K562 (cell line): ENCODE results near the gene CPE.

Experiments
- EP300 ChIP-seq: IDR thresholded peaks from 2 replicates; pipeline ENCODE4 v1.6.1; 2012; ENCODE audit warnings: low read length, improper control_type of control experiment
- JUN ChIP-seq, 2 experiments: sonication (generic) in 1 of 2; formaldehyde crosslinking in 1 of 2; IDR thresholded peaks; 2 replicates each; pipeline versions ENCODE4 v1.6.1 to v1.8.0; 2012 to 2022; ENCODE audit warnings: borderline replicate concordance in 2 of 2, mild to moderate bottlenecking in 2 of 2, improper control_type of control experiment in 1 of 2, low read depth in 1 of 2, low read length in 1 of 2, missing genetic modification reagents in 1 of 2
- NFYB ChIP-seq: IDR thresholded peaks from 2 replicates; pipeline ENCODE4 v1.6.1; 2011; ENCODE audit warnings: mild to moderate bottlenecking, moderate library complexity; ENCODE audit not compliant: insufficient read length; ENCODE audit errors: extremely low read depth
- SAFB2 ChIP-seq: fragments of 200-400 bp; formaldehyde crosslinking; IDR thresholded peaks from 2 replicates; pipeline ENCODE4 v1.6.1; 2018; ENCODE audit warnings: borderline replicate concordance, low read length, low read depth, moderate library complexity; ENCODE audit not compliant: severe bottlenecking
- YY1 ChIP-seq, 3 experiments: IDR thresholded peaks; 2 replicates each; pipeline ENCODE4 v1.6.1; 2011; ENCODE audit warnings: low read length in 2 of 3, mild to moderate bottlenecking in 2 of 3, moderate library complexity in 2 of 3, borderline replicate concordance in 1 of 3, control low read depth in 1 of 3, low read depth in 1 of 3; ENCODE audit not compliant: insufficient read depth in 3 of 3, insufficient replicate concordance in 2 of 3, control insufficient read depth in 1 of 3, insufficient read length in 1 of 3; ENCODE audit errors: extremely low read depth in 1 of 3
- ZNF140 ChIP-seq: fragments of 250-450 bp; sonication (Bioruptor Pico); IDR thresholded peaks from 2 replicates; pipeline ENCODE4 v1.8.0; 2021; ENCODE audit warnings: moderate library complexity, mild to moderate bottlenecking, inconsistent platforms
- ZNF274 ChIP-seq: IDR thresholded peaks from 2 replicates; pipeline ENCODE4 v1.6.1; 2011; ENCODE audit warnings: low read depth, mild to moderate bottlenecking, low read length, moderate library complexity, borderline replicate concordance
- TF ChIP-seq, protein P1 (sequence below): fragments of 450-650 bp; IDR thresholded peaks from 2 replicates; pipeline ENCODE4 v1.6.1; 2016; ENCODE audit warnings: borderline replicate concordance
- TF ChIP-seq, protein P2 (sequence below): fragments of 450-650 bp; IDR thresholded peaks from 2 replicates; pipeline ENCODE4 v1.6.1; 2016
- TF ChIP-seq, protein P3 (sequence below): conservative IDR thresholded peaks from 2 replicates; pipeline ENCODE4 v1.6.1; 2011; ENCODE audit warnings: low read depth, mild to moderate bottlenecking, low read length; ENCODE audit not compliant: control insufficient read depth
- TF ChIP-seq, protein P4 (sequence below): IDR thresholded peaks from 2 replicates; pipeline ENCODE4 v1.6.1; 2011; ENCODE audit warnings: borderline replicate concordance, low read depth, mild to moderate bottlenecking, moderate library complexity, low read length; ENCODE audit not compliant: insufficient read depth, poor library complexity, severe bottlenecking
- TF ChIP-seq, protein P5 (sequence below), 3 experiments: IDR thresholded peaks in 2 of 3; conservative IDR thresholded peaks in 1 of 3; 2 replicates each; pipeline ENCODE4 v1.5.1; 2011 to 2012; ENCODE audit warnings: low read length in 3 of 3, mild to moderate bottlenecking in 3 of 3, control low read depth in 2 of 3, improper control_type of control experiment in 1 of 3, inconsistent platforms in 1 of 3, low read depth in 1 of 3, mixed read lengths in 1 of 3, moderate library complexity in 1 of 3; ENCODE audit not compliant: insufficient read depth in 2 of 3
- TF ChIP-seq, protein P6 (sequence below): sonication (generic); formaldehyde crosslinking; IDR thresholded peaks from 2 replicates; pipeline ENCODE4 v1.8.0; 2023; ENCODE audit warnings: mild to moderate bottlenecking, missing genetic modification reagents

DNA sequence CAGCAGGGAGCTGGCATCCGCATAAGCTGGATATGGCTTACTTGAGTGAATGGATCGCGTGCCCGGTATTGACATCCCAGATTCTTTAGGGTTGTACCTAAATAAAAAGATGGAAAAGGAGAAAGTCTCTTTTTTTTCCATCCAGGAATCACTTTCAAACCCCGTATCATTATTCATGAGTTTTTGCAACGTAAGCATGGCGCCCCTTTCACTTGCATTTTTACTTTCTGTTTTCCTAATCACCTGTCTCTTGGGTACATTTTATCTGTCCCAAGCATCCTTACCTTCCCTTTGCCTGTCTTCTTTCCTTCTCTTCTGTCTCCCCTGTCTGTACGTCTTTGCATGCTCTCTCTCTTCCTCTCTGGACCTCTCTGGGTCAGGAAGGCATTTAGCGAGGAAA is 128.6 kb downstream of the CPE start:
- TF ChIP-seq YY1 (IDR thresholded peaks at IDR 0.05; ENCODE audit: borderline replicate concordance in 1 of 3, control insufficient read depth in 1 of 3, extremely low read depth in 1 of 3, insufficient read depth in 3 of 3, insufficient read length in 1 of 3, insufficient replicate concordance in 2 of 3, low read depth in 1 of 3, low read length in 2 of 3) (no peak), ZNF140 (no peak), SAFB2 (no peak), JUN (IDR thresholded peaks at IDR 0.05; ENCODE audit: borderline replicate concordance, low read depth, low read length) (no peak), JUN (CRISPR knock-in tag; IDR thresholded peaks at IDR 0.05; ENCODE audit: borderline replicate concordance) (no peak), EP300 (no peak), NFYB (no peak), ZNF274 (no peak)
- TF ChIP-seq, protein P1, sequence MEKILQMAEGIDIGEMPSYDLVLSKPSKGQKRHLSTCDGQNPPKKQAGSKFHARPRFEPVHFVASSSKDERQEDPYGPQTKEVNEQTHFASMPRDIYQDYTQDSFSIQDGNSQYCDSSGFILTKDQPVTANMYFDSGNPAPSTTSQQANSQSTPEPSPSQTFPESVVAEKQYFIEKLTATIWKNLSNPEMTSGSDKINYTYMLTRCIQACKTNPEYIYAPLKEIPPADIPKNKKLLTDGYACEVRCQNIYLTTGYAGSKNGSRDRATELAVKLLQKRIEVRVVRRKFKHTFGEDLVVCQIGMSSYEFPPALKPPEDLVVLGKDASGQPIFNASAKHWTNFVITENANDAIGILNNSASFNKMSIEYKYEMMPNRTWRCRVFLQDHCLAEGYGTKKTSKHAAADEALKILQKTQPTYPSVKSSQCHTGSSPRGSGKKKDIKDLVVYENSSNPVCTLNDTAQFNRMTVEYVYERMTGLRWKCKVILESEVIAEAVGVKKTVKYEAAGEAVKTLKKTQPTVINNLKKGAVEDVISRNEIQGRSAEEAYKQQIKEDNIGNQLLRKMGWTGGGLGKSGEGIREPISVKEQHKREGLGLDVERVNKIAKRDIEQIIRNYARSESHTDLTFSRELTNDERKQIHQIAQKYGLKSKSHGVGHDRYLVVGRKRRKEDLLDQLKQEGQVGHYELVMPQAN, result no peak
- TF ChIP-seq, protein P2, sequence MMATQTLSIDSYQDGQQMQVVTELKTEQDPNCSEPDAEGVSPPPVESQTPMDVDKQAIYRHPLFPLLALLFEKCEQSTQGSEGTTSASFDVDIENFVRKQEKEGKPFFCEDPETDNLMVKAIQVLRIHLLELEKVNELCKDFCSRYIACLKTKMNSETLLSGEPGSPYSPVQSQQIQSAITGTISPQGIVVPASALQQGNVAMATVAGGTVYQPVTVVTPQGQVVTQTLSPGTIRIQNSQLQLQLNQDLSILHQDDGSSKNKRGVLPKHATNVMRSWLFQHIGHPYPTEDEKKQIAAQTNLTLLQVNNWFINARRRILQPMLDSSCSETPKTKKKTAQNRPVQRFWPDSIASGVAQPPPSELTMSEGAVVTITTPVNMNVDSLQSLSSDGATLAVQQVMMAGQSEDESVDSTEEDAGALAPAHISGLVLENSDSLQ, result no peak
- TF ChIP-seq, protein P3, sequence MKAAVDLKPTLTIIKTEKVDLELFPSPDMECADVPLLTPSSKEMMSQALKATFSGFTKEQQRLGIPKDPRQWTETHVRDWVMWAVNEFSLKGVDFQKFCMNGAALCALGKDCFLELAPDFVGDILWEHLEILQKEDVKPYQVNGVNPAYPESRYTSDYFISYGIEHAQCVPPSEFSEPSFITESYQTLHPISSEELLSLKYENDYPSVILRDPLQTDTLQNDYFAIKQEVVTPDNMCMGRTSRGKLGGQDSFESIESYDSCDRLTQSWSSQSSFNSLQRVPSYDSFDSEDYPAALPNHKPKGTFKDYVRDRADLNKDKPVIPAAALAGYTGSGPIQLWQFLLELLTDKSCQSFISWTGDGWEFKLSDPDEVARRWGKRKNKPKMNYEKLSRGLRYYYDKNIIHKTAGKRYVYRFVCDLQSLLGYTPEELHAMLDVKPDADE, result no peak
- TF ChIP-seq, protein P4, sequence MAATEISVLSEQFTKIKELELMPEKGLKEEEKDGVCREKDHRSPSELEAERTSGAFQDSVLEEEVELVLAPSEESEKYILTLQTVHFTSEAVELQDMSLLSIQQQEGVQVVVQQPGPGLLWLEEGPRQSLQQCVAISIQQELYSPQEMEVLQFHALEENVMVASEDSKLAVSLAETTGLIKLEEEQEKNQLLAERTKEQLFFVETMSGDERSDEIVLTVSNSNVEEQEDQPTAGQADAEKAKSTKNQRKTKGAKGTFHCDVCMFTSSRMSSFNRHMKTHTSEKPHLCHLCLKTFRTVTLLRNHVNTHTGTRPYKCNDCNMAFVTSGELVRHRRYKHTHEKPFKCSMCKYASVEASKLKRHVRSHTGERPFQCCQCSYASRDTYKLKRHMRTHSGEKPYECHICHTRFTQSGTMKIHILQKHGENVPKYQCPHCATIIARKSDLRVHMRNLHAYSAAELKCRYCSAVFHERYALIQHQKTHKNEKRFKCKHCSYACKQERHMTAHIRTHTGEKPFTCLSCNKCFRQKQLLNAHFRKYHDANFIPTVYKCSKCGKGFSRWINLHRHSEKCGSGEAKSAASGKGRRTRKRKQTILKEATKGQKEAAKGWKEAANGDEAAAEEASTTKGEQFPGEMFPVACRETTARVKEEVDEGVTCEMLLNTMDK, result no peak
- TF ChIP-seq, protein P5, sequence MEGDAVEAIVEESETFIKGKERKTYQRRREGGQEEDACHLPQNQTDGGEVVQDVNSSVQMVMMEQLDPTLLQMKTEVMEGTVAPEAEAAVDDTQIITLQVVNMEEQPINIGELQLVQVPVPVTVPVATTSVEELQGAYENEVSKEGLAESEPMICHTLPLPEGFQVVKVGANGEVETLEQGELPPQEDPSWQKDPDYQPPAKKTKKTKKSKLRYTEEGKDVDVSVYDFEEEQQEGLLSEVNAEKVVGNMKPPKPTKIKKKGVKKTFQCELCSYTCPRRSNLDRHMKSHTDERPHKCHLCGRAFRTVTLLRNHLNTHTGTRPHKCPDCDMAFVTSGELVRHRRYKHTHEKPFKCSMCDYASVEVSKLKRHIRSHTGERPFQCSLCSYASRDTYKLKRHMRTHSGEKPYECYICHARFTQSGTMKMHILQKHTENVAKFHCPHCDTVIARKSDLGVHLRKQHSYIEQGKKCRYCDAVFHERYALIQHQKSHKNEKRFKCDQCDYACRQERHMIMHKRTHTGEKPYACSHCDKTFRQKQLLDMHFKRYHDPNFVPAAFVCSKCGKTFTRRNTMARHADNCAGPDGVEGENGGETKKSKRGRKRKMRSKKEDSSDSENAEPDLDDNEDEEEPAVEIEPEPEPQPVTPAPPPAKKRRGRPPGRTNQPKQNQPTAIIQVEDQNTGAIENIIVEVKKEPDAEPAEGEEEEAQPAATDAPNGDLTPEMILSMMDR (IDR thresholded peaks at IDR 0.05 in 2 of 3, conservative IDR thresholded peaks at IDR 0.05 in 1 of 3; ENCODE audit: insufficient read depth in 2 of 3, low read depth in 1 of 3, low read length in 3 of 3), result no peak
- TF ChIP-seq, protein P6, sequence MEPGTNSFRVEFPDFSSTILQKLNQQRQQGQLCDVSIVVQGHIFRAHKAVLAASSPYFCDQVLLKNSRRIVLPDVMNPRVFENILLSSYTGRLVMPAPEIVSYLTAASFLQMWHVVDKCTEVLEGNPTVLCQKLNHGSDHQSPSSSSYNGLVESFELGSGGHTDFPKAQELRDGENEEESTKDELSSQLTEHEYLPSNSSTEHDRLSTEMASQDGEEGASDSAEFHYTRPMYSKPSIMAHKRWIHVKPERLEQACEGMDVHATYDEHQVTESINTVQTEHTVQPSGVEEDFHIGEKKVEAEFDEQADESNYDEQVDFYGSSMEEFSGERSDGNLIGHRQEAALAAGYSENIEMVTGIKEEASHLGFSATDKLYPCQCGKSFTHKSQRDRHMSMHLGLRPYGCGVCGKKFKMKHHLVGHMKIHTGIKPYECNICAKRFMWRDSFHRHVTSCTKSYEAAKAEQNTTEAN (CRISPR knock-in tag), result no peak
